H9 (cell line): ENCODE measurements around the gene RPS6KA1. TPM values are rescaled to one million over a fixed set of nuclear protein-coding genes. Genes with fewer than 3 reads are reported as not detected.
A peak's percentile ranks its signal among the peaks of the same experiment; 100 is the strongest.

Experiments used
- DNase-seq: peaks from one replicate; pipeline ENCODE4 v3.0.0-alpha.2; 2017
- H2AFZ ChIP-seq: one replicate; pipeline ENCODE4 v1.6.1; 2013; ENCODE audit warnings: mild to moderate bottlenecking, low read length, control low read depth, moderate library complexity
- H2AK5ac ChIP-seq: 2 replicates; pipeline ENCODE4 v1.6.1; 2013; ENCODE audit warnings: low read length, control low read depth, mixed read lengths; ENCODE audit not compliant: insufficient read length
- H2BK120ac ChIP-seq: one replicate; pipeline ENCODE4 v1.6.1; 2013; ENCODE audit warnings: low read depth, mild to moderate bottlenecking, low read length, control low read depth, inconsistent platforms; ENCODE audit not compliant: poor library complexity, severe bottlenecking
- H2BK12ac ChIP-seq: 2 replicates; pipeline ENCODE4 v1.6.1; 2013; ENCODE audit warnings: low read length, control low read depth, mixed read lengths, low read depth; ENCODE audit not compliant: insufficient read length
- H2BK15ac ChIP-seq: 2 replicates; pipeline ENCODE4 v1.6.1; 2013; ENCODE audit warnings: low read depth, low read length, control low read depth
- H2BK20ac ChIP-seq: one replicate; pipeline ENCODE4 v1.6.1; 2013; ENCODE audit warnings: low read depth, mild to moderate bottlenecking, low read length, control low read depth, inconsistent platforms; ENCODE audit not compliant: poor library complexity, severe bottlenecking
- H2BK5ac ChIP-seq: 2 replicates; pipeline ENCODE4 v1.6.1; 2013; ENCODE audit warnings: low read length, control low read depth, mixed read lengths; ENCODE audit not compliant: insufficient read length
- H3K14ac ChIP-seq: 2 replicates; pipeline ENCODE4 v1.6.1; 2013; ENCODE audit warnings: low read length, control low read depth; ENCODE audit not compliant: insufficient read depth
- H3K18ac ChIP-seq: 2 replicates; pipeline ENCODE4 v1.6.1; 2013; ENCODE audit warnings: low read depth, mild to moderate bottlenecking, mixed read lengths, low read length, control low read depth; ENCODE audit not compliant: insufficient read length
- H3K23ac ChIP-seq: 2 replicates; pipeline ENCODE4 v1.6.1; 2013; ENCODE audit warnings: low read length, control low read depth, mixed read lengths, low read depth; ENCODE audit not compliant: insufficient read length
- H3K23me2 ChIP-seq: 2 replicates; pipeline ENCODE4 v1.6.1; 2013; ENCODE audit warnings: low read depth, mild to moderate bottlenecking, mixed read lengths, low read length, control low read depth; ENCODE audit not compliant: insufficient read length, poor library complexity, severe bottlenecking
- H3K27ac ChIP-seq: 2 replicates; pipeline ENCODE4 v1.5.1; 2013; ENCODE audit warnings: low read length, control low read depth, mixed read lengths, low read depth; ENCODE audit not compliant: insufficient read length
- H3K27me3 ChIP-seq: 2 replicates; pipeline ENCODE4 v1.6.1; 2013; ENCODE audit warnings: low read length, control low read depth, inconsistent platforms; ENCODE audit not compliant: insufficient read depth
- H3K4ac ChIP-seq: 2 replicates; pipeline ENCODE4 v1.6.1; 2013; ENCODE audit warnings: low read depth, mild to moderate bottlenecking, control low read depth, inconsistent platforms, low read length, moderate library complexity
- H3K4me1 ChIP-seq: 2 replicates; pipeline ENCODE4 v1.6.1; 2013; ENCODE audit warnings: low read length, control low read depth, inconsistent platforms; ENCODE audit not compliant: insufficient read depth
- H3K4me2 ChIP-seq: 2 replicates; pipeline ENCODE4 v1.6.1; 2013; ENCODE audit warnings: low read length, control low read depth, mixed read lengths; ENCODE audit not compliant: insufficient read length, insufficient read depth
- H3K56ac ChIP-seq: 2 replicates; pipeline ENCODE4 v1.6.1; 2013; ENCODE audit warnings: low read depth, mild to moderate bottlenecking, mixed read lengths, low read length, control low read depth; ENCODE audit not compliant: insufficient read length
- H3K79me1 ChIP-seq: 2 replicates; pipeline ENCODE4 v1.6.1; 2013; ENCODE audit warnings: low read depth, mild to moderate bottlenecking, moderate library complexity, low read length, control low read depth, inconsistent platforms; ENCODE audit not compliant: insufficient read depth, poor library complexity, severe bottlenecking
- H3K79me2 ChIP-seq: 2 replicates; pipeline ENCODE4 v1.6.1; 2013; ENCODE audit warnings: low read length, control low read depth, inconsistent platforms; ENCODE audit not compliant: insufficient read depth
- H3K9ac ChIP-seq: 2 replicates; pipeline ENCODE4 v1.6.1; 2013; ENCODE audit warnings: low read length, control low read depth, mixed read lengths; ENCODE audit not compliant: insufficient read length; ENCODE audit errors: extremely low read depth
- H3K9me3 ChIP-seq: one replicate; pipeline ENCODE4 v1.6.1; 2013; ENCODE audit warnings: low read depth, low read length, inconsistent platforms; ENCODE audit not compliant: control insufficient read depth
- H3T11ph ChIP-seq: one replicate; pipeline ENCODE4 v1.6.1; 2013; ENCODE audit warnings: mild to moderate bottlenecking, low read length, control low read depth, inconsistent platforms
- H4K20me1 ChIP-seq: one replicate; pipeline ENCODE4 v1.6.1; 2013; ENCODE audit not compliant: control insufficient read depth, insufficient read length, insufficient read depth
- H4K5ac ChIP-seq: 2 replicates; pipeline ENCODE4 v1.6.1; 2013; ENCODE audit warnings: low read depth, mild to moderate bottlenecking, mixed read lengths, low read length, control low read depth; ENCODE audit not compliant: insufficient read length
- H4K8ac ChIP-seq: replicated peaks from 2 replicates; pipeline ENCODE4 v1.6.1; 2013; ENCODE audit warnings: low read length, control low read depth, mixed read lengths, low read depth; ENCODE audit not compliant: insufficient read length
- H4K91ac ChIP-seq: 2 replicates; pipeline ENCODE4 v1.6.1; 2013; ENCODE audit warnings: low read depth, mild to moderate bottlenecking, moderate library complexity, mixed read lengths, low read length, control low read depth; ENCODE audit not compliant: insufficient read length
- H3K27ac Mint-ChIP-seq, 3 experiments: 2 replicates in 2 of 3; 3 replicates in 1 of 3; pipeline ENCODE4 v1.8.0; 2020 to 2021; ENCODE audit warnings: mixed read lengths in 3 of 3, mild to moderate bottlenecking in 1 of 3, moderate library complexity in 1 of 3
- H3K27me3 Mint-ChIP-seq: 2 replicates; pipeline ENCODE4 v1.8.0; 2021; ENCODE audit warnings: low read depth, mild to moderate bottlenecking, moderate library complexity, mixed read lengths
- H3K36me3 Mint-ChIP-seq, 3 experiments: 2 replicates in 2 of 3; 3 replicates in 1 of 3; pipeline ENCODE4 v1.8.0; 2020 to 2021; ENCODE audit warnings: low read depth in 3 of 3, mixed read lengths in 3 of 3; ENCODE audit not compliant: insufficient read depth in 1 of 3
- H3K4me1 Mint-ChIP-seq, 2 experiments: 2 replicates each; pipeline ENCODE4 v1.8.0; 2020; ENCODE audit warnings: mixed read lengths in 2 of 2
- H3K4me3 Mint-ChIP-seq, 2 experiments: 2 replicates in 1 of 2; 3 replicates in 1 of 2; pipeline ENCODE4 v1.8.0; 2020 to 2021; ENCODE audit warnings: mild to moderate bottlenecking in 2 of 2, mixed read lengths in 2 of 2, moderate library complexity in 1 of 2
- H3K9me3 Mint-ChIP-seq, 2 experiments: 2 replicates in 1 of 2; 3 replicates in 1 of 2; pipeline ENCODE4 v1.8.0; 2020; ENCODE audit warnings: mild to moderate bottlenecking in 2 of 2, mixed read lengths in 2 of 2, moderate library complexity in 1 of 2
- WGBS: extraction: QIAGEN DNeasy Blood & Tissue Kit; methylation state at CpG from one replicate; pipeline ENCODE4 v1.1.7; 2013; ENCODE audit warnings: missing lambda C conversion rate, low lambda C conversion rate, mixed read lengths; ENCODE audit not compliant: insufficient read length; ENCODE audit errors: extremely low coverage; 5-methylcytosine and 5-hydroxymethylcytosine counted together
- total RNA-seq: library from RNA; stranded (reverse); gene quantifications from 2 replicates; pipeline ENCODE4 v1.2.1, GENCODE V29; 2021
- TF ChIP-seq, protein P1 (sequence below): fragments of 200-600 bp; sonication (generic); conservative IDR thresholded peaks from 3 replicates; pipeline ENCODE4 v1.8.0; 2021; ENCODE audit warnings: antibody characterized with exemption, mild to moderate bottlenecking

The RPS6KA1 gene
- total RNA-seq, 1 experiment from 2014 or later, result 45.3 TPM

DNA sequence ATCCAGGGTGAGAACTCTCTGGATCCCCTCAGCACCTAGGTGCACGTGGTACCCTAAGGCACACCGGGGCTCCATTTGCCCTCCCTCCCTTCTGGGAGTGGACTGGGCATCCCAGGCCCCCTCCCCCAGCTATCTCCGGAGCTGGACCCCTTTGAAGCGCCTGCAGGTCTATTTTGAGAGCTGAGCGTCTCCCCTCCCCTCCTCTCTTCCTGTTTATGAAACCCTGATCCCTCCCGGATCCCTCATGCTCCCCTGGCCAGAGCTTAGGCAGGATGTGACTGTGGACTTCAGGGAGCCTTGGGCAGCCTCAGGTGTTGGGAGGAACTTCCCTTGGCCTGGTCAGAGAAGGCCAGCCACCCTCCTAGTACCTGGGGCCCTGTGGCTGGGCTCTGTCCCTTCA is 10.2 kb downstream of the RPS6KA1 start:
- no peak overlapping the region for H2BK15ac ChIP-seq
- no peak overlapping the region for H2BK5ac ChIP-seq
- H3K23ac ChIP-seq, result no peak overlapping the region
- H3K14ac ChIP-seq, result no peak overlapping the region
- H3K4ac ChIP-seq, result no peak overlapping the region
- no peak overlapping the region for H4K91ac ChIP-seq
- Mint-ChIP-seq H3K27me3 (no peaks in the 10 kb centered on the region), H3K9me3 (no peaks in the 10 kb centered on the region), H3K4me3 (no peak overlapping the region; a peak in 1 of 5 replicates), H3K36me3 (peaks cover 2 to 18% (median 5%) of the 10 kb centered on the region in 3 experiments; a peak in 5 of 7 replicates), H3K27ac (peak overlapping the region in 2 of 3 experiments; percentile 52 to 53; a peak in 4 of 7 replicates), H3K4me1 (peaks cover 9% of the 10 kb centered on the region in 2 experiments)
- no peak overlapping the region for H2BK20ac ChIP-seq
- no peak overlapping the region for H3K56ac ChIP-seq
- no peak overlapping the region for H2AK5ac ChIP-seq
- no peaks in the 10 kb centered on the region for H3K79me1 ChIP-seq
- H3K4me2 ChIP-seq, result no peak overlapping the region
- no peak overlapping the region for H2AFZ ChIP-seq
- no CpG with 5 or more reads among the region's 6 CpGs for WGBS
- H3K18ac ChIP-seq, result no peak overlapping the region
- no peak overlapping the region for H4K5ac ChIP-seq
- TF ChIP-seq, protein P1, sequence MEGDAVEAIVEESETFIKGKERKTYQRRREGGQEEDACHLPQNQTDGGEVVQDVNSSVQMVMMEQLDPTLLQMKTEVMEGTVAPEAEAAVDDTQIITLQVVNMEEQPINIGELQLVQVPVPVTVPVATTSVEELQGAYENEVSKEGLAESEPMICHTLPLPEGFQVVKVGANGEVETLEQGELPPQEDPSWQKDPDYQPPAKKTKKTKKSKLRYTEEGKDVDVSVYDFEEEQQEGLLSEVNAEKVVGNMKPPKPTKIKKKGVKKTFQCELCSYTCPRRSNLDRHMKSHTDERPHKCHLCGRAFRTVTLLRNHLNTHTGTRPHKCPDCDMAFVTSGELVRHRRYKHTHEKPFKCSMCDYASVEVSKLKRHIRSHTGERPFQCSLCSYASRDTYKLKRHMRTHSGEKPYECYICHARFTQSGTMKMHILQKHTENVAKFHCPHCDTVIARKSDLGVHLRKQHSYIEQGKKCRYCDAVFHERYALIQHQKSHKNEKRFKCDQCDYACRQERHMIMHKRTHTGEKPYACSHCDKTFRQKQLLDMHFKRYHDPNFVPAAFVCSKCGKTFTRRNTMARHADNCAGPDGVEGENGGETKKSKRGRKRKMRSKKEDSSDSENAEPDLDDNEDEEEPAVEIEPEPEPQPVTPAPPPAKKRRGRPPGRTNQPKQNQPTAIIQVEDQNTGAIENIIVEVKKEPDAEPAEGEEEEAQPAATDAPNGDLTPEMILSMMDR, result no peak
- H3K27me3 ChIP-seq, result no peaks in the 10 kb centered on the region
- H3K27ac ChIP-seq, result no peak overlapping the region
- no peak overlapping the region for H3K9ac ChIP-seq
- no peaks in the 10 kb centered on the region for H4K20me1 ChIP-seq
- H3K23me2 ChIP-seq, result no peaks in the 10 kb centered on the region
- no peak overlapping the region for H2BK12ac ChIP-seq
- H3K4me1 ChIP-seq, result no peaks in the 10 kb centered on the region
- peak; percentile 24 for DNase-seq
- no peak overlapping the region for H2BK120ac ChIP-seq
- H3T11ph ChIP-seq, result no peak overlapping the region
- no peaks in the 10 kb centered on the region for H3K9me3 ChIP-seq
- no peak overlapping the region for H4K8ac ChIP-seq
- no peaks in the 10 kb centered on the region for H3K79me2 ChIP-seq
